Measurements from ENCODE around the gene CYP46A1.

The CYP46A1 gene

DNA sequence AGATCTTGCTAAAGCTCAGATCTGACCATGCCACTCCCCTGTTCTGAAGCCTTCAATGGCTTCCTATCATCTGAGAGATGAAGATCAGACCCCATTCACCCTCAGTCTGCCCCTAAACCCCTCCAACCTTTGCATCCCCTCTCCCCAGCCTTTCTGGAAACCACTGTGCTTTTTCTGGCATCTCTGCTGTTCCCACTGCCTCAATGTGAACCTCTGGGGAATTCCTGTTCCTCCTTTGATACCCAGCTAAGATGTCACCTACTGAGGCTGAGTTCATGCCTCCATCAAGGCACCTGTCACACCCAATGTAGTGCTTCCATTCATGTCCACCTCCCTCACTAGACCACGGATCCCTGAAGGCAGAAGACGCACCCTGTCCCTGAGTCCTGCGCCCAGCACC lies 19.3 kb downstream of the CYP46A1 start:
- no peak overlapping the region for H3K4me3 ChIP-seq (ENCODE audit: low read depth, low read length)
- H3K4me1 ChIP-seq (ENCODE audit: control insufficient read depth, insufficient read depth, low read length): no peaks in the 10 kb centered on the region
- no peaks in the 10 kb centered on the region for H3K36me3 ChIP-seq (ENCODE audit: control insufficient read depth in 2 of 2, insufficient read depth in 1 of 2, low read length in 2 of 2)
- no peak for TF ChIP-seq ZNF37A (tag by site-specific recombination; IDR thresholded peaks at IDR 0.05)
- TF ChIP-seq TRIM28 (IDR thresholded peaks at IDR 0.05; ENCODE audit: borderline replicate concordance, low read length): no peak; the same call in 1 of the 2 replicates
- no peak for TF ChIP-seq PBX3 (CRISPR knock-in tag; IDR thresholded peaks at IDR 0.05)
- no peak for TF ChIP-seq MZF1 (tag by site-specific recombination; IDR thresholded peaks at IDR 0.05; ENCODE audit: borderline replicate concordance)
- TF ChIP-seq MEIS1 (CRISPR knock-in tag; IDR thresholded peaks at IDR 0.05; ENCODE audit: borderline replicate concordance): no peak
- TF ChIP-seq IKZF3 (tag by site-specific recombination; IDR thresholded peaks at IDR 0.05): no peak
- TF ChIP-seq ZNF140 (tag by site-specific recombination; IDR thresholded peaks at IDR 0.05): no peak
- TF ChIP-seq, protein P1, sequence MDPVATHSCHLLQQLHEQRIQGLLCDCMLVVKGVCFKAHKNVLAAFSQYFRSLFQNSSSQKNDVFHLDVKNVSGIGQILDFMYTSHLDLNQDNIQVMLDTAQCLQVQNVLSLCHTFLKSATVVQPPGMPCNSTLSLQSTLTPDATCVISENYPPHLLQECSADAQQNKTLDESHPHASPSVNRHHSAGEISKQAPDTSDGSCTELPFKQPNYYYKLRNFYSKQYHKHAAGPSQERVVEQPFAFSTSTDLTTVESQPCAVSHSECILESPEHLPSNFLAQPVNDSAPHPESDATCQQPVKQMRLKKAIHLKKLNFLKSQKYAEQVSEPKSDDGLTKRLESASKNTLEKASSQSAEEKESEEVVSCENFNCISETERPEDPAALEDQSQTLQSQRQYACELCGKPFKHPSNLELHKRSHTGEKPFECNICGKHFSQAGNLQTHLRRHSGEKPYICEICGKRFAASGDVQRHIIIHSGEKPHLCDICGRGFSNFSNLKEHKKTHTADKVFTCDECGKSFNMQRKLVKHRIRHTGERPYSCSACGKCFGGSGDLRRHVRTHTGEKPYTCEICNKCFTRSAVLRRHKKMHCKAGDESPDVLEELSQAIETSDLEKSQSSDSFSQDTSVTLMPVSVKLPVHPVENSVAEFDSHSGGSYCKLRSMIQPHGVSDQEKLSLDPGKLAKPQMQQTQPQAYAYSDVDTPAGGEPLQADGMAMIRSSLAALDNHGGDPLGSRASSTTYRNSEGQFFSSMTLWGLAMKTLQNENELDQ (tag by site-specific recombination; IDR thresholded peaks at IDR 0.05; ENCODE audit: low read depth): no peak
- TF ChIP-seq ZNF239 (tag by site-specific recombination; IDR thresholded peaks at IDR 0.05): no peak
- TF ChIP-seq ZNF707 (tag by site-specific recombination; IDR thresholded peaks at IDR 0.05): no peak
- TF ChIP-seq, protein P2, sequence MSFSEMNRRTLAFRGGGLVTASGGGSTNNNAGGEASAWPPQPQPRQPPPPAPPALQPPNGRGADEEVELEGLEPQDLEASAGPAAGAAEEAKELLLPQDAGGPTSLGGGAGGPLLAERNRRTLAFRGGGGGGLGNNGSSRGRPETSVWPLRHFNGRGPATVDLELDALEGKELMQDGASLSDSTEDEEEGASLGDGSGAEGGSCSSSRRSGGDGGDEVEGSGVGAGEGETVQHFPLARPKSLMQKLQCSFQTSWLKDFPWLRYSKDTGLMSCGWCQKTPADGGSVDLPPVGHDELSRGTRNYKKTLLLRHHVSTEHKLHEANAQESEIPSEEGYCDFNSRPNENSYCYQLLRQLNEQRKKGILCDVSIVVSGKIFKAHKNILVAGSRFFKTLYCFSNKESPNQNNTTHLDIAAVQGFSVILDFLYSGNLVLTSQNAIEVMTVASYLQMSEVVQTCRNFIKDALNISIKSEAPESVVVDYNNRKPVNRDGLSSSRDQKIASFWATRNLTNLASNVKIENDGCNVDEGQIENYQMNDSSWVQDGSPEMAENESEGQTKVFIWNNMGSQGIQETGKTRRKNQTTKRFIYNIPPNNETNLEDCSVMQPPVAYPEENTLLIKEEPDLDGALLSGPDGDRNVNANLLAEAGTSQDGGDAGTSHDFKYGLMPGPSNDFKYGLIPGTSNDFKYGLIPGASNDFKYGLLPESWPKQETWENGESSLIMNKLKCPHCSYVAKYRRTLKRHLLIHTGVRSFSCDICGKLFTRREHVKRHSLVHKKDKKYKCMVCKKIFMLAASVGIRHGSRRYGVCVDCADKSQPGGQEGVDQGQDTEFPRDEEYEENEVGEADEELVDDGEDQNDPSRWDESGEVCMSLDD (tag by site-specific recombination; IDR thresholded peaks at IDR 0.05): no peak
- no peak for TF ChIP-seq EGR2 (tag by site-specific recombination; IDR thresholded peaks at IDR 0.05; ENCODE audit: low read depth)
- TF ChIP-seq ZNF391 (tag by site-specific recombination; IDR thresholded peaks at IDR 0.05; ENCODE audit: borderline replicate concordance, low read depth): no peak
- TF ChIP-seq, protein P3, sequence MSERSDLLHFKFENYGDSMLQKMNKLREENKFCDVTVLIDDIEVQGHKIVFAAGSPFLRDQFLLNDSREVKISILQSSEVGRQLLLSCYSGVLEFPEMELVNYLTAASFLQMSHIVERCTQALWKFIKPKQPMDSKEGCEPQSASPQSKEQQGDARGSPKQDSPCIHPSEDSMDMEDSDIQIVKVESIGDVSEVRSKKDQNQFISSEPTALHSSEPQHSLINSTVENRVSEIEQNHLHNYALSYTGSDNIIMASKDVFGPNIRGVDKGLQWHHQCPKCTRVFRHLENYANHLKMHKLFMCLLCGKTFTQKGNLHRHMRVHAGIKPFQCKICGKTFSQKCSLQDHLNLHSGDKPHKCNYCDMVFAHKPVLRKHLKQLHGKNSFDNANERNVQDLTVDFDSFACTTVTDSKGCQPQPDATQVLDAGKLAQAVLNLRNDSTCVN (tag by site-specific recombination; optimal IDR thresholded peaks at IDR 0.05): no peak
- TF ChIP-seq ZNF830 (tag by site-specific recombination; IDR thresholded peaks at IDR 0.05; ENCODE audit: low read depth): no peak
- TF ChIP-seq ZNF324 (tag by site-specific recombination; IDR thresholded peaks at IDR 0.05): no peak
- ChIA-PET POLR2A (no interaction called here), CTCF (interaction anchor here (0.6 to 1.2 kb wide), 2 partner anchors 9 to 182 kb away, joined by 4 to 5 read pairs; no protein-coding TSS in a partner anchor)
- no peaks in the 10 kb centered on the region; the same call in 1 of the 2 replicates for H3K9me3 ChIP-seq (ENCODE audit: control insufficient read depth, insufficient read depth, low read depth, low read length)
- no peak overlapping the region for H3K27ac ChIP-seq (ENCODE audit: extremely low read depth, low read depth, low read length)

DNA sequence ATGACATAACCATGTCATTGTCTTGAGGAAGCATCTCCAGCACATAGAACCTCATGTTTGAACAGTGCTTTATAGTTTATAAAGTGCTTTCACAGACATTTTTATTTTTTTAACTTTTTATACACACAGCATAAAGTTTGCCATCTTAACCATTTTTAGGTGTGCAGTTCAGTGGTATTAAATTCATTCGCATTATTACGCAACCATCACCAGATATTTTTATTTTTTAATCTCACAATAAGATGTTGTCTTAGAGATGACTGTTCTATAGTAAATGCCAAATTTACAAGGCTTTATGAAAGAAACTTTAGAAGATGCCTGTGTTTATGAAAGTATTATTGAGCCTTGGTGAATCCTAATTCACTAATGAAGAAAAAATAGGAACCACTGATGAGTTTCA lies 19.9 kb downstream of the CYP46A1 start:
- ChIA-PET POLR2A (no interaction called here), CTCF (interaction anchor here (1.2 kb wide), 1 partner anchor 182 kb away, joined by 5 read pairs; no protein-coding TSS in a partner anchor)
- no peak overlapping the region for H3K4me3 ChIP-seq (ENCODE audit: low read depth, low read length)
- H3K27ac ChIP-seq (ENCODE audit: extremely low read depth, low read depth, low read length): no peak overlapping the region
- no peaks in the 10 kb centered on the region; the same call in 1 of the 2 replicates for H3K9me3 ChIP-seq (ENCODE audit: control insufficient read depth, insufficient read depth, low read depth, low read length)
- no peaks in the 10 kb centered on the region for H3K4me1 ChIP-seq (ENCODE audit: control insufficient read depth, insufficient read depth, low read length)
- no peaks in the 10 kb centered on the region for H3K36me3 ChIP-seq (ENCODE audit: control insufficient read depth in 2 of 2, insufficient read depth in 1 of 2, low read length in 2 of 2)
- TF ChIP-seq ZNF214 (tag by site-specific recombination; IDR thresholded peaks at IDR 0.05; ENCODE audit: borderline replicate concordance) (no peak), ZNF292 (tag by site-specific recombination; IDR thresholded peaks at IDR 0.05; ENCODE audit: borderline replicate concordance, low read depth) (no peak), ZSCAN16 (tag by site-specific recombination; IDR thresholded peaks at IDR 0.05) (no peak), ZNF140 (tag by site-specific recombination; IDR thresholded peaks at IDR 0.05) (no peak), ZFP3 (tag by site-specific recombination; IDR thresholded peaks at IDR 0.05; ENCODE audit: low read depth) (no peak), ZNF354C (tag by site-specific recombination; IDR thresholded peaks at IDR 0.05; ENCODE audit: borderline replicate concordance, low read depth) (no peak), KLF1 (tag by site-specific recombination; IDR thresholded peaks at IDR 0.05) (no peak), ZNF223 (tag by site-specific recombination; IDR thresholded peaks at IDR 0.05) (no peak), ZIC2 (tag by site-specific recombination; IDR thresholded peaks at IDR 0.05) (no peak), ZNF138 (tag by site-specific recombination; IDR thresholded peaks at IDR 0.05; ENCODE audit: borderline replicate concordance) (no peak)
- TF ChIP-seq, protein P4, sequence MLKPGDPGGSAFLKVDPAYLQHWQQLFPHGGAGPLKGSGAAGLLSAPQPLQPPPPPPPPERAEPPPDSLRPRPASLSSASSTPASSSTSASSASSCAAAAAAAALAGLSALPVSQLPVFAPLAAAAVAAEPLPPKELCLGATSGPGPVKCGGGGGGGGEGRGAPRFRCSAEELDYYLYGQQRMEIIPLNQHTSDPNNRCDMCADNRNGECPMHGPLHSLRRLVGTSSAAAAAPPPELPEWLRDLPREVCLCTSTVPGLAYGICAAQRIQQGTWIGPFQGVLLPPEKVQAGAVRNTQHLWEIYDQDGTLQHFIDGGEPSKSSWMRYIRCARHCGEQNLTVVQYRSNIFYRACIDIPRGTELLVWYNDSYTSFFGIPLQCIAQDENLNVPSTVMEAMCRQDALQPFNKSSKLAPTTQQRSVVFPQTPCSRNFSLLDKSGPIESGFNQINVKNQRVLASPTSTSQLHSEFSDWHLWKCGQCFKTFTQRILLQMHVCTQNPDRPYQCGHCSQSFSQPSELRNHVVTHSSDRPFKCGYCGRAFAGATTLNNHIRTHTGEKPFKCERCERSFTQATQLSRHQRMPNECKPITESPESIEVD (tag by site-specific recombination; IDR thresholded peaks at IDR 0.05): no peak
